HG03378 (cell line): ENCODE results near the gene ANKRD24.
"Not testable (repeated sequence)": the region's sequence is repeated elsewhere in the genome, so short reads cannot be mapped to it uniquely, and the experiment has no call there.

Experiments used
- ATAC-seq: cut with Tn5 transposase; IDR thresholded peaks from one replicate; pipeline ENCODE4 v1.9.1; 2021; ENCODE audit warnings: mild to moderate bottlenecking, moderate library complexity; ENCODE audit not compliant: unreplicated experiment

ANKRD24 gene

GRCh38 chr19:4197625-4198466, 15.4 kb downstream of the ANKRD24 start:
- ATAC-seq, result no peak

- no peak for ATAC-seq
These were observed 16.1 kb downstream of the ANKRD24 start for GRCh38 chr19:4198467-4199126.

GRCh38 chr19:4199699-4200293, 17.3 kb downstream of the ANKRD24 start:
- no peak for ATAC-seq

- ATAC-seq, result no peak
These were observed 18.6 kb downstream of the ANKRD24 start for GRCh38 chr19:4200940-4201542.

- no peak for ATAC-seq
These were observed 19.3 kb downstream of the ANKRD24 start for GRCh38 chr19:4201798-4202197.

GRCh38 chr19:4206818-4207484, 24.5 kb downstream of the ANKRD24 start:
- no peak for ATAC-seq

- ATAC-seq, result no peak
These were observed 26.1 kb downstream of the ANKRD24 start for GRCh38 chr19:4208385-4209094.

- ATAC-seq, result no peak
These were observed 27.8 kb downstream of the ANKRD24 start for GRCh38 chr19:4210166-4210731.

GRCh38 chr19:4213116-4213515, 30.6 kb downstream of the ANKRD24 start:
- ATAC-seq, result no peak

GRCh38 chr19:4215807-4216206, 33.3 kb downstream of the ANKRD24 start:
- no peak for ATAC-seq

GRCh38 chr19:4216846-4217245, 34.4 kb downstream of the ANKRD24 start:
- ATAC-seq, result no peak

- no peak for ATAC-seq
These were observed 35.2 kb downstream of the ANKRD24 start for GRCh38 chr19:4217429-4218264.

GRCh38 chr19:4218523-4218922, 36.0 kb downstream of the ANKRD24 start:
- not testable (repeated sequence) for ATAC-seq

GRCh38 chr19:4220188-4220587, 37.7 kb downstream of the ANKRD24 start:
- no peak for ATAC-seq

- ATAC-seq, result no peak
These were observed 42.0 kb downstream of the ANKRD24 start for GRCh38 chr19:4224470-4224869.

- ATAC-seq, result no peak
These were observed 43.4 kb downstream of the ANKRD24 start for GRCh38 chr19:4225885-4226284.

GRCh38 chr19:4227771-4228170, 45.3 kb downstream of the ANKRD24 start:
- ATAC-seq, result no peak

GRCh38 chr19:4228765-4229178, 46.3 kb downstream of the ANKRD24 start:
- ATAC-seq, result no peak
